ENCODE data around the gene CTRL.

Gene CTRL

GRCh38 chr16:67946966-67947558 lies 15.4 kb upstream of the CTRL start:
- no peak for TF ChIP-seq CTCF (IDR thresholded peaks at IDR 0.05; ENCODE audit: insufficient read depth, low read length, missing control alignments)
- CTCF ChIA-PET, result interaction anchor here (0.8 to 1.9 kb wide), 3 partner anchors 12 to 94 kb away, joined by 3 to 7 read pairs (median 3); no protein-coding TSS in a partner anchor
- H3K4me3 ChIP-seq (ENCODE audit: low read depth, low read length), result no peak overlapping the region
- DNase-seq (ENCODE audit: low read depth, low spot score), result no peak
- POLR2A ChIA-PET, result interaction anchor here (1.1 to 1.3 kb wide), 2 partner anchors 8 to 11 kb away, joined by 3 to 6 read pairs; no protein-coding TSS in a partner anchor

GRCh38 chr16:67946128-67946569 lies 14.5 kb upstream of the CTRL start:
- CTCF ChIA-PET, result interaction anchor here (1.5 to 1.7 kb wide), 2 partner anchors 94 to 425 kb away, joined by 3 read pairs; no protein-coding TSS in a partner anchor
- TF ChIP-seq CTCF (IDR thresholded peaks at IDR 0.05; ENCODE audit: insufficient read depth, low read length, missing control alignments), result no peak
- POLR2A ChIA-PET, result interaction anchor here (1.3 kb wide), 1 partner anchor 10 kb away, joined by 6 read pairs; no protein-coding TSS in a partner anchor
- H3K4me3 ChIP-seq (ENCODE audit: low read depth, low read length), result no peak overlapping the region
- DNase-seq (ENCODE audit: low read depth, low spot score), result no peak

- no peak for DNase-seq (ENCODE audit: low read depth, low spot score)
- no peak for TF ChIP-seq CTCF (IDR thresholded peaks at IDR 0.05; ENCODE audit: insufficient read depth, low read length, missing control alignments)
- POLR2A ChIA-PET, result interaction anchor here (0.7 kb wide), 1 partner anchor 299 kb away, joined by 3 read pairs; no protein-coding TSS in a partner anchor
- no peak overlapping the region for H3K4me3 ChIP-seq (ENCODE audit: low read depth, low read length)
- CTCF ChIA-PET, result interaction anchor here (1.5 to 2.4 kb wide), 3 partner anchors 95 to 424 kb away, joined by 3 to 7 read pairs (median 3); no protein-coding TSS in a partner anchor
These were observed 13.8 kb upstream of the CTRL start for GRCh38 chr16:67945392-67945933.

- CTCF ChIA-PET, result interaction anchor here (1.0 to 2.4 kb wide), 4 partner anchors 19 to 424 kb away, joined by 3 to 7 read pairs (median 4); no protein-coding TSS in a partner anchor
- TF ChIP-seq CTCF (IDR thresholded peaks at IDR 0.05; ENCODE audit: insufficient read depth, low read length, missing control alignments), result no peak
- no peak for DNase-seq (ENCODE audit: low read depth, low spot score)
- H3K4me3 ChIP-seq (ENCODE audit: low read depth, low read length), result no peak overlapping the region
- POLR2A ChIA-PET, result interaction anchor here (0.7 kb wide), 1 partner anchor 300 kb away, joined by 3 read pairs; no protein-coding TSS in a partner anchor
These were observed 13.2 kb upstream of the CTRL start for GRCh38 chr16:67944690-67945391.

- H3K4me3 ChIP-seq (ENCODE audit: low read depth, low read length), result no peak within 1 kb of the TSS
- CTCF ChIA-PET, result interaction anchor here (1.0 to 3.5 kb wide), 7 partner anchors 10 to 127 kb away, joined by 3 to 34 read pairs (median 4); partner anchors contain the start of gene NRN1L
- DNase-seq (ENCODE audit: low read depth, low spot score), result no peak
- no peak for TF ChIP-seq CTCF (IDR thresholded peaks at IDR 0.05; ENCODE audit: insufficient read depth, low read length, missing control alignments)
- POLR2A ChIA-PET, result no interaction called here
These were observed 12.2 kb upstream of the CTRL start, which contains the start of gene LCAT for GRCh38 chr16:67943619-67944504. Gene LCAT (minus strand): TSS chr16:67944120. CDS start chr16:67944101, 19 bp downstream.
